ENCODE results near the gene ZMIZ1.

Gene ZMIZ1

GRCh38 chr10:79079490-79080355 is 11.0 kb downstream of the ZMIZ1 start:
- DNase-seq (ENCODE audit: low spot score), result no peak

- no peak for DNase-seq (ENCODE audit: low spot score)
These were observed 12.7 kb downstream of the ZMIZ1 start for GRCh38 chr10:79081353-79082034.

GRCh38 chr10:79082035-79082373 is 13.2 kb downstream of the ZMIZ1 start:
- no peak for DNase-seq (ENCODE audit: low spot score)

GRCh38 chr10:79082631-79083596 is 14.1 kb downstream of the ZMIZ1 start:
- no peak for DNase-seq (ENCODE audit: low spot score)

- DNase-seq (ENCODE audit: low spot score), result peak; percentile 90
These were observed 15.5 kb downstream of the ZMIZ1 start for GRCh38 chr10:79084012-79084971.

GRCh38 chr10:79084972-79085597 is 16.3 kb downstream of the ZMIZ1 start:
- DNase-seq (ENCODE audit: low spot score), result no peak

GRCh38 chr10:79086822-79087221 is 18.1 kb downstream of the ZMIZ1 start:
- DNase-seq (ENCODE audit: low spot score), result no peak

GRCh38 chr10:79087721-79088120 is 19.0 kb downstream of the ZMIZ1 start:
- DNase-seq (ENCODE audit: low spot score), result no peak

- no peak for DNase-seq (ENCODE audit: low spot score)
These were observed 19.4 kb downstream of the ZMIZ1 start for GRCh38 chr10:79088176-79088575.

- no peak for DNase-seq (ENCODE audit: low spot score)
These were observed 20.0 kb downstream of the ZMIZ1 start for GRCh38 chr10:79088613-79089355.

GRCh38 chr10:79089632-79090031 is 20.9 kb downstream of the ZMIZ1 start:
- no peak for DNase-seq (ENCODE audit: low spot score)

GRCh38 chr10:79090134-79090803 is 21.5 kb downstream of the ZMIZ1 start:
- no peak for DNase-seq (ENCODE audit: low spot score)

GRCh38 chr10:79092292-79092896 is 23.6 kb downstream of the ZMIZ1 start:
- no peak for DNase-seq (ENCODE audit: low spot score)

GRCh38 chr10:79093658-79094411 is 25.1 kb downstream of the ZMIZ1 start:
- DNase-seq (ENCODE audit: low spot score), result peak; percentile 72

- DNase-seq (ENCODE audit: low spot score), result no peak
These were observed 25.8 kb downstream of the ZMIZ1 start for GRCh38 chr10:79094412-79095175.

- DNase-seq (ENCODE audit: low spot score), result no peak
These were observed 26.6 kb downstream of the ZMIZ1 start for GRCh38 chr10:79095316-79095715.

- no peak for DNase-seq (ENCODE audit: low spot score)
These were observed 27.7 kb downstream of the ZMIZ1 start for GRCh38 chr10:79096514-79096913.
